Thoracic aorta (tissue), 2 donors: ENCODE data around the gene KLRD1. TPM values are rescaled to one million over a fixed set of nuclear protein-coding genes. Genes with fewer than 3 reads are reported as not detected.

ENCODE experiments used
- ATAC-seq: fragments of 150-250 bp; one replicate; pipeline ENCODE4 v1.8.0; 2017; ENCODE audit warnings: low read depth; ENCODE audit not compliant: insufficient number of reproducible peaks, low FRiP score
- DNase-seq: peaks from one replicate; pipeline ENCODE4 v3.0.0-alpha.2; 2020; ENCODE audit warnings: low spot score
- H3K27ac ChIP-seq, 2 donors: fragments of 200-600 bp; sonication (generic); 1 replicate in 1 of 2; 2 replicates in 1 of 2; pipeline ENCODE4 v1.5.1; 2016; ENCODE audit warnings: mild to moderate bottlenecking in 2 of 2, moderate library complexity in 2 of 2
- H3K27me3 ChIP-seq: fragments of 200-600 bp; sonication (generic); replicated peaks from 2 replicates; pipeline ENCODE4 v1.6.0; 2016; ENCODE audit warnings: mild to moderate bottlenecking; ENCODE audit not compliant: insufficient read depth
- H3K36me3 ChIP-seq: fragments of 200-600 bp; sonication (generic); one replicate; pipeline ENCODE4 v1.5.1; 2016
- H3K4me1 ChIP-seq, 2 donors: fragments of 200-600 bp; sonication (generic); 1 replicate in 1 of 2; 2 replicates in 1 of 2; pipeline versions ENCODE4 v1.5.1 to v1.6.0; 2016; ENCODE audit warnings: low read depth in 2 of 2, mild to moderate bottlenecking in 1 of 2; ENCODE audit not compliant: control insufficient read depth in 1 of 2
- H3K4me3 ChIP-seq: fragments of 200-600 bp; sonication (generic); 2 replicates; pipeline ENCODE4 v1.5.1; 2016; ENCODE audit warnings: mild to moderate bottlenecking
- H3K9me3 ChIP-seq: fragments of 200-600 bp; sonication (generic); 2 replicates; pipeline ENCODE4 v1.5.1; 2016
- total RNA-seq, 2 donors: library from RNA; depleted of rRNA; stranded (reverse); fragments of >200 nt; gene quantifications; one replicate each; pipeline versions ENCODE4 v1.1.0 to v1.2.3, GENCODE V29; 2016
- TF ChIP-seq, protein P1 (sequence below): fragments of 200-600 bp; sonication (generic); IDR thresholded peaks from one replicate; pipeline ENCODE4 v1.5.1; 2019; ENCODE audit warnings: antibody characterized with exemption

KLRD1 gene
- total RNA-seq, 2 donors from 2014 or later: 1.9 to 13.0 TPM

DNA sequence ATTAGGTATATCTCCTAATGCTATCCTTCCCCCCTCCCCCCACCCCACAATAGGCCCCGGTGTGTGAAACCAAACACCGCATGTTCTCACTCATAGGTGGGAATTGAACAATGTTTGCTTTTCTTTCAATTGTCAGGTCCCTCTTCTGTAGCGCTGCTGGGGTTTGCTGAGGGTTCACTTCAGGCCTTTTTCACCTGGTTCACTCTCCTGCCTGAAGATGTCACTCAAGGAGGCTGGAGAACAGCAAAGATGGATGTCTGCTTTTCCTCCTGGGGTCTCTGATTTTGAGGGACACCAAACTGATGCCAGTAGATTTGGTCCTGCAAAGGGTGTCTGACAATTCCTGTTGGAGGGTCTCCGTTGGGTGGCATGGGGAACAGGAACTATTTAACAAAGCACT is 46.4 kb downstream of the KLRD1 start:
- Histone ChIP-seq H3K4me1 (no peaks in the 10 kb centered on the region), H3K27me3 (no peaks in the 10 kb centered on the region), H3K4me3 (no peak overlapping the region), H3K9me3 (no peaks in the 10 kb centered on the region), H3K27ac (no peak overlapping the region), H3K36me3 (no peaks in the 10 kb centered on the region)
- TF ChIP-seq, protein P1, sequence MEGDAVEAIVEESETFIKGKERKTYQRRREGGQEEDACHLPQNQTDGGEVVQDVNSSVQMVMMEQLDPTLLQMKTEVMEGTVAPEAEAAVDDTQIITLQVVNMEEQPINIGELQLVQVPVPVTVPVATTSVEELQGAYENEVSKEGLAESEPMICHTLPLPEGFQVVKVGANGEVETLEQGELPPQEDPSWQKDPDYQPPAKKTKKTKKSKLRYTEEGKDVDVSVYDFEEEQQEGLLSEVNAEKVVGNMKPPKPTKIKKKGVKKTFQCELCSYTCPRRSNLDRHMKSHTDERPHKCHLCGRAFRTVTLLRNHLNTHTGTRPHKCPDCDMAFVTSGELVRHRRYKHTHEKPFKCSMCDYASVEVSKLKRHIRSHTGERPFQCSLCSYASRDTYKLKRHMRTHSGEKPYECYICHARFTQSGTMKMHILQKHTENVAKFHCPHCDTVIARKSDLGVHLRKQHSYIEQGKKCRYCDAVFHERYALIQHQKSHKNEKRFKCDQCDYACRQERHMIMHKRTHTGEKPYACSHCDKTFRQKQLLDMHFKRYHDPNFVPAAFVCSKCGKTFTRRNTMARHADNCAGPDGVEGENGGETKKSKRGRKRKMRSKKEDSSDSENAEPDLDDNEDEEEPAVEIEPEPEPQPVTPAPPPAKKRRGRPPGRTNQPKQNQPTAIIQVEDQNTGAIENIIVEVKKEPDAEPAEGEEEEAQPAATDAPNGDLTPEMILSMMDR: no peak
- no peak for ATAC-seq
- no peak for DNase-seq

DNA sequence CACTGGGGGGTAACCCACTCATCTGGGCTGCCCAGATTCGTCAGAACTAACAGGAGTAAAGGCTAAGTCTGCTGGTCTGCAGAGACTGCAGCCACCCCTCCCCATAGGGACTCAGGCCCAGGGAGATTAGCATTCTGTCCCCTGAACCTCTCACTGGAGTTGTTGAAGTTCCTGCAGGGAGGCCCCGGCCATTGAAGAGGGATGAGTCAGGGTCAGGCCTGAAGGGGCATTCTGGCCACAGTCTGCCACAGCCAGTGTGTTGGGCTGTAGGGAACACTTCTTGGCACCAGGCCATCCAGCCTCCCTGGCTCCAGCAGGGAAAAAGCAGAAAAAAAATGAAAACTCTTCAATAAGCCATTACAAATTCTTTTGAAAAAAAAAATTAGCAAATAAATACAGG is 46.8 kb downstream of the KLRD1 start:
- Histone ChIP-seq H3K27me3 (no peaks in the 10 kb centered on the region), H3K9me3 (no peaks in the 10 kb centered on the region), H3K4me3 (no peak overlapping the region), H3K36me3 (no peaks in the 10 kb centered on the region), H3K27ac (no peak overlapping the region), H3K4me1 (no peaks in the 10 kb centered on the region)
- TF ChIP-seq, protein P1: no peak
- ATAC-seq (no peak), DNase-seq (no peak)

DNA sequence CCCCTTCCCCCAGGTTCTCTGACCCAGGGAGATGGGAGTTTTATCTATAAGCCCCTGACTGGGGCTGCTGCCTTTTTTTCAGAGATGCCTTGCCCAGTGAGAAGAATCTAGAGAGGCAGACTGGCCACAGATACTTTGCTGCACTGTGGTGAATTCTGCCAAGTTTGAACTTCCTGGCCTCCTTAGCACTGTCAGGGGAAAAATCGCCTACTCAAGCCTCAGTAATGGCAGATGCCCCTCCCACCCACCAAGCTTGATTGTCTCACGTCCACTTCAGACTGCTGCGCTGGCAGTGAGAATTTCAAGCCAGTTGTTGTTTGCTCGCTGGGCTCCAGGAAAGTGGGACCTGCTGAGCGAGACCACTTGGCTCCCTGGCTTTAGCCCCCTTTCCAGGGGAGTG is 50.5 kb downstream of the KLRD1 start:
- H3K9me3 ChIP-seq: no peaks in the 10 kb centered on the region
- no peak overlapping the region for H3K27ac ChIP-seq
- peaks cover 0 to 23% of the 10 kb centered on the region in 2 donors for H3K4me1 ChIP-seq
- H3K4me3 ChIP-seq: no peak overlapping the region
- no peaks in the 10 kb centered on the region for H3K36me3 ChIP-seq
- TF ChIP-seq, protein P1: no peak
- no peak for DNase-seq
- ATAC-seq: no peak
- H3K27me3 ChIP-seq: no peaks in the 10 kb centered on the region

DNA sequence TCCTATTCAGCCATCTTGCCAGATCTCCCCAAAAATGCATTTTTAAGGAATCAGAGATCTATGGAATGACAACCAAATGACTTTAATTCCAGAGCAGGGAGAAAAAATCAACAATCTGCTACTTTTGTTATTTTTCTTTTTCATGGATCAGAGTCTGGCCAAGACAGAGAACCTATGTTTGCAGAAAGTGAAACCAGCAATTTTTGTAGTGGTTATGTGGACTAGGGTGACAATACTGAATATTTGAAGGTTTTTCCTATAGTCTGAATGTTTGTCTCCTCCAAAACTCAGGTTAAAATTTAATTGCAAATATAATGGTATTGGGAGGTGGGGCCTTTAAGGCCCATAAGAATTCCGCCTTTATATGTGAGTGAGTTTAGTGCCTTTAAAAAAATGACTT is 51.3 kb downstream of the KLRD1 start:
- Histone ChIP-seq H3K27ac (no peak overlapping the region), H3K4me1 (peaks cover 0 to 32% of the 10 kb centered on the region in 2 donors), H3K4me3 (no peak overlapping the region), H3K9me3 (no peaks in the 10 kb centered on the region), H3K27me3 (no peaks in the 10 kb centered on the region), H3K36me3 (no peaks in the 10 kb centered on the region)
- no peak for DNase-seq
- TF ChIP-seq, protein P1: no peak
- ATAC-seq: no peak

DNA sequence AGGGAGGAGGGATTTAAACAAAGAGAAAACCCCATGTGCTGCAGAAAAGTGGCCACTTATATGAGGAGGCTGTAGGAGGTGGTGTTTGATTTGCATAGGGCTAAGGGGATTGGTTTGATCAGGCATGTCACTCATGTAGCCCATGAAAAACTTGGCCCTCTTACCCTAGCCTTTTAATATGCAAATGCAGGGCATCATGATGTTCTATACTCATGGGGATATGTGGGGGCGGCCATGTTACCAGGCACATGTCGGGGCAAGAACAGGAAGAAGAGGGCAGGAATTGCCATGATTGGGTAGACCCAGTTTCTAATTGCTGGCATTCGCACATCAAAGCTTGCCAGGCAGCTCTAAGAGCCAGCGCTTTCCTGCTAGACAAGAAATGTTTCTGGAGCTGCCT is 53.4 kb downstream of the KLRD1 start:
- H3K27ac ChIP-seq: peak overlapping the region in 1 of 2 donors; percentile 54
- H3K27me3 ChIP-seq: no peaks in the 10 kb centered on the region
- peaks cover 5 to 39% of the 10 kb centered on the region in 2 donors for H3K4me1 ChIP-seq
- H3K36me3 ChIP-seq: no peaks in the 10 kb centered on the region
- H3K9me3 ChIP-seq: no peaks in the 10 kb centered on the region
- TF ChIP-seq, protein P1: no peak
- DNase-seq: no peak
- no peak for ATAC-seq
- H3K4me3 ChIP-seq: no peak overlapping the region
